ENCODE results near the gene CACNG4.

DNA sequence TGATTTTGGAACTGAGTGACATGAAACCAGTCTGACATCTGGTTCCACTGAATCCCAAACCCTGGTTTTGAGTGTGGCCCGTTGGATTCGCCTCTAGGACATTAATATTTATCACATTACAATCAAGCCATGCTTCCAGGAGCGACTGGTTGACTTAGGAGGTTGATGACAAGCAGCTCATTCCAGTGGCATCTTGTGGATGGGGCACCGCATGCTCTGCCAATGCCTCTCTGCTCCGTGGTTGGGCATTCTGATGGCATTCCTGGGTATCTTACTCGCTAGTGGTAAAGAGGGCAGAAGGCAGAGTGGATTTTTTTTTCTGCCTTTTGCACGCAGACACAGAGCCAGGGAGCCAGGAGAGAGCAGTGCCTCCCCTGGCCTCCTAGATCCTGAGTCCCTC, 31.4 kb downstream of the CACNG4 start:
- TF ChIP-seq POLR2A (IDR thresholded peaks at IDR 0.05): no peak
- TF ChIP-seq, protein P1, sequence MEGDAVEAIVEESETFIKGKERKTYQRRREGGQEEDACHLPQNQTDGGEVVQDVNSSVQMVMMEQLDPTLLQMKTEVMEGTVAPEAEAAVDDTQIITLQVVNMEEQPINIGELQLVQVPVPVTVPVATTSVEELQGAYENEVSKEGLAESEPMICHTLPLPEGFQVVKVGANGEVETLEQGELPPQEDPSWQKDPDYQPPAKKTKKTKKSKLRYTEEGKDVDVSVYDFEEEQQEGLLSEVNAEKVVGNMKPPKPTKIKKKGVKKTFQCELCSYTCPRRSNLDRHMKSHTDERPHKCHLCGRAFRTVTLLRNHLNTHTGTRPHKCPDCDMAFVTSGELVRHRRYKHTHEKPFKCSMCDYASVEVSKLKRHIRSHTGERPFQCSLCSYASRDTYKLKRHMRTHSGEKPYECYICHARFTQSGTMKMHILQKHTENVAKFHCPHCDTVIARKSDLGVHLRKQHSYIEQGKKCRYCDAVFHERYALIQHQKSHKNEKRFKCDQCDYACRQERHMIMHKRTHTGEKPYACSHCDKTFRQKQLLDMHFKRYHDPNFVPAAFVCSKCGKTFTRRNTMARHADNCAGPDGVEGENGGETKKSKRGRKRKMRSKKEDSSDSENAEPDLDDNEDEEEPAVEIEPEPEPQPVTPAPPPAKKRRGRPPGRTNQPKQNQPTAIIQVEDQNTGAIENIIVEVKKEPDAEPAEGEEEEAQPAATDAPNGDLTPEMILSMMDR (IDR thresholded peaks at IDR 0.05): no peak
